Vagina (tissue), 2 donors: ENCODE data around the gene C1R. TPM values are rescaled to one million over a fixed set of nuclear protein-coding genes. Genes with fewer than 3 reads are reported as not detected.
"Not testable (repeated sequence)": the region's sequence is repeated elsewhere in the genome, so short reads cannot be mapped to it uniquely, and the experiment has no call there.

ENCODE experiments used
- DNase-seq, 2 donors: peaks; one replicate each; pipeline ENCODE4 v3.0.0-alpha.2; 2017; ENCODE audit errors: extremely low spot score in 2 of 2
- H3K27ac ChIP-seq: fragments of 200-600 bp; sonication (generic); one replicate; pipeline ENCODE4 v1.5.1; 2019
- H3K27me3 ChIP-seq: fragments of 200-600 bp; sonication (generic); one replicate; pipeline ENCODE4 v1.5.1; 2019
- H3K36me3 ChIP-seq, 2 donors: fragments of 200-600 bp; sonication (generic); one replicate each; pipeline ENCODE4 v1.5.1; 2017 to 2019
- H3K4me1 ChIP-seq: fragments of 200-600 bp; sonication (generic); one replicate; pipeline ENCODE4 v1.5.1; 2019
- H3K4me3 ChIP-seq, 2 donors: fragments of 200-600 bp; sonication (generic); 1 replicate in 1 of 2; 2 replicates in 1 of 2; pipeline ENCODE4 v1.5.1; 2016 to 2019
- H3K9me3 ChIP-seq: fragments of 200-600 bp; sonication (generic); one replicate; pipeline ENCODE4 v1.5.1; 2019
- POLR2A ChIP-seq, 2 donors: fragments of 450-650 bp; IDR thresholded peaks; one replicate each; pipeline ENCODE4 v1.6.1; 2017; ENCODE audit warnings: antibody characterized with exemption in 2 of 2, mild to moderate bottlenecking in 2 of 2, moderate library complexity in 2 of 2
- POLR2AphosphoS5 ChIP-seq, 2 donors: sonication (generic); formaldehyde crosslinking; IDR thresholded peaks; one replicate each; pipeline ENCODE4 v1.9.0; 2017; ENCODE audit warnings: antibody characterized with exemption in 2 of 2, mild to moderate bottlenecking in 2 of 2, low read depth in 1 of 2; ENCODE audit not compliant: insufficient read depth in 1 of 2
- intact Hi-C: fragments of 100-400 bp; cut with DNase I; formaldehyde crosslinking; loops from one replicate; pipeline ENCODE4 v1.15.1; 2023
- total RNA-seq: library from RNA; depleted of rRNA; stranded (reverse); fragments of >200 nt; gene quantifications from one replicate; pipeline ENCODE4 v1.2.3, GENCODE V29; 2016
- TF ChIP-seq, protein P1 (sequence below), 3 experiments: fragments of 450-650 bp in 2 of 3; fragments of 200-600 bp in 1 of 3; sonication (generic) in 1 of 3; IDR thresholded peaks; one replicate each; pipeline ENCODE4 v1.5.1; 2017 to 2019; ENCODE audit warnings: antibody characterized with exemption in 3 of 3, mild to moderate bottlenecking in 2 of 3, moderate library complexity in 2 of 3

Gene C1R
- total RNA-seq, 1 donor from 2014 or later = 830 TPM

GRCh38 chr12:7108796-7109571, 16.7 kb upstream of the C1R start, which contains the start of gene C1RL:
Gene C1RL (minus strand): TSS chr12:7109214. CDS start chr12:7109180, 34 bp downstream.
- TF ChIP-seq, protein P1, sequence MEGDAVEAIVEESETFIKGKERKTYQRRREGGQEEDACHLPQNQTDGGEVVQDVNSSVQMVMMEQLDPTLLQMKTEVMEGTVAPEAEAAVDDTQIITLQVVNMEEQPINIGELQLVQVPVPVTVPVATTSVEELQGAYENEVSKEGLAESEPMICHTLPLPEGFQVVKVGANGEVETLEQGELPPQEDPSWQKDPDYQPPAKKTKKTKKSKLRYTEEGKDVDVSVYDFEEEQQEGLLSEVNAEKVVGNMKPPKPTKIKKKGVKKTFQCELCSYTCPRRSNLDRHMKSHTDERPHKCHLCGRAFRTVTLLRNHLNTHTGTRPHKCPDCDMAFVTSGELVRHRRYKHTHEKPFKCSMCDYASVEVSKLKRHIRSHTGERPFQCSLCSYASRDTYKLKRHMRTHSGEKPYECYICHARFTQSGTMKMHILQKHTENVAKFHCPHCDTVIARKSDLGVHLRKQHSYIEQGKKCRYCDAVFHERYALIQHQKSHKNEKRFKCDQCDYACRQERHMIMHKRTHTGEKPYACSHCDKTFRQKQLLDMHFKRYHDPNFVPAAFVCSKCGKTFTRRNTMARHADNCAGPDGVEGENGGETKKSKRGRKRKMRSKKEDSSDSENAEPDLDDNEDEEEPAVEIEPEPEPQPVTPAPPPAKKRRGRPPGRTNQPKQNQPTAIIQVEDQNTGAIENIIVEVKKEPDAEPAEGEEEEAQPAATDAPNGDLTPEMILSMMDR (IDR thresholded peaks at IDR 0.05) = peak; percentile 95 to 99 (median 96)
- peak in 1 of 2 donors; percentile 67 for TF ChIP-seq POLR2A (IDR thresholded peaks at IDR 0.05)
- peak; percentile 83 to 84 for TF ChIP-seq POLR2AphosphoS5 (IDR thresholded peaks at IDR 0.05; ENCODE audit: insufficient read depth in 1 of 2, low read depth in 1 of 2)
- H3K4me1 ChIP-seq = peaks cover 36% of the 10 kb centered on the region
- intact Hi-C loops = loop anchor here (2.0 kb wide), 1 partner anchor 48 kb away; the partner anchor contains the start of gene C1S
- no peaks in the 10 kb centered on the region for H3K9me3 ChIP-seq
- DNase-seq = peak in 1 of 2 donors; percentile 97
- H3K4me3 ChIP-seq = peak within 1 kb of the TSS; percentile 50 to 62
- H3K27ac ChIP-seq = peak within 1 kb of the TSS; percentile 96
- no peaks in the 10 kb centered on the region for H3K27me3 ChIP-seq
- H3K36me3 ChIP-seq = peaks cover 0 to 10% of the 10 kb centered on the region in 2 donors

DNA sequence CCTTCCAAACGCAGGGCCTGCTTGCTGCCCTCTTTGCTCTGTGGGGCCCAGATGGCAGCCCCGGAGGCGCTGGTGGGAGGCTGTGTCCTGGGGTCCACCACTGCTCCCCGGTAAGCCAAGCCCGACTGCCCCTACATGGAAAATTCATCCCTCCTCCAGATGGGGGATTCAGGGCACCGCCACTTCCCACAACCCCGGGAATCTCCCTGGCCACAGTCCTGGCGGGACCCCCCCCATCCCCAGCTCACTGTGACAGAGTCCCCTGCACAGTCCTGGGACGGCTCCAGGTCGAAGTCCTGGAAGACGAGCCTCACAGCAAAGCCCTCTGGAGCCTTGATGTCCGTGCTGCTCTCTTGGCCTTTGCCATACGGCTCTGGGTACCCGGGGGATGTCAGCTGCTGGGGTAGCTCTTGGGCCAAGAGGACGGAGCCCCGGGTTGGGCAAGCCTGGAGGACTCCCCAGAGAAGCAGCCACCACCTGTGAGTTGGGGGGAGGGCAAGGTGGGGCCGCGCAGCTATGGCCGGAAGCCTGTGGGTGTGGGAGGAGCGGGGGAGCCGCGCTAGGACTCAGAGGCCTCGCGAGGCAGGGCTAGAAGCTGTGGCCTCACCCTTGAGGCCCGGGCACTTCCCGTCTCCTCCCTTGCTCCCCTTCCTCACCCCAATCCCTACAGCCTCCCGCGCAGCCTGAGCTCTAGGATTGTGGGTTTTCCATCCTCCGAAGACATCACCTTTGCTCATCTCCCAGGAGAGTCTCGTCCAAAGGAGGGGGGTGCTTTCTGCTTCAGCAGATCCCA, 16.0 kb upstream of the C1R start:
- TF ChIP-seq POLR2A (IDR thresholded peaks at IDR 0.05) (peak in 1 of 2 donors; percentile 39), POLR2AphosphoS5 (IDR thresholded peaks at IDR 0.05; ENCODE audit: insufficient read depth in 1 of 2, low read depth in 1 of 2) (peak; percentile 17 to 67)
- TF ChIP-seq, protein P1 (IDR thresholded peaks at IDR 0.05) = peak in 1 of 3 experiments; percentile 19
- H3K36me3 ChIP-seq = peaks cover 0 to 10% of the 10 kb centered on the region in 2 donors
- intact Hi-C loops = loop anchor here (2.0 kb wide), 1 partner anchor 47 kb away; the partner anchor contains the start of gene C1S
- peak overlapping the region; percentile 96 for H3K27ac ChIP-seq
- DNase-seq = no peak
- H3K4me1 ChIP-seq = peaks cover 30% of the 10 kb centered on the region
- no peaks in the 10 kb centered on the region for H3K27me3 ChIP-seq
- no peaks in the 10 kb centered on the region for H3K9me3 ChIP-seq
- peak overlapping the region; percentile 50 to 62 for H3K4me3 ChIP-seq

DNA sequence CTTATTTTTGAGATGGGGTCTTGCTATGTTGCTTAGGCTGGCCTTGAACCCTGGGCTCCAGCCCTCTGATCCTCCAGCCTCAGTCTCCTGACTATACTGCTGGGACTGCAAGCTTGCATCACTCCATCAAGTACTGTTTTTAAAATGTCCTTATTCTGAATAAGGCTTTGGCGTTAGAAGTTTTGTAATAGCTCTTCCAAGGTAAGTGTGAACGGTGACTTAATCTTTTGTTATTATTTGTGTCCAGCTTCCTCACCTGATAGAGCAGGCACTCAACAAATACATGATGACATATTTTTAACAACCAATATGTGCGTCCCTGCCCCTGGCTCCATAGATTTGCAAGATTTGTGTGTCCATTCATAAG, 15.4 kb upstream of the C1R start:
- H3K27ac ChIP-seq = peak overlapping the region; percentile 96
- peak in 1 of 2 donors; percentile 23 for TF ChIP-seq POLR2AphosphoS5 (IDR thresholded peaks at IDR 0.05; ENCODE audit: insufficient read depth in 1 of 2, low read depth in 1 of 2)
- TF ChIP-seq, protein P1 (IDR thresholded peaks at IDR 0.05) = no peak
- H3K9me3 ChIP-seq = no peaks in the 10 kb centered on the region
- peaks cover 26% of the 10 kb centered on the region for H3K4me1 ChIP-seq
- H3K27me3 ChIP-seq = no peaks in the 10 kb centered on the region
- H3K36me3 ChIP-seq = peaks cover 0 to 10% of the 10 kb centered on the region in 2 donors
- DNase-seq = no peak
- peak overlapping the region; percentile 50 to 62 for H3K4me3 ChIP-seq
- intact Hi-C loops = loop anchor here (2.0 kb wide), 1 partner anchor 47 kb away; the partner anchor contains the start of gene C1S

- DNase-seq, H3K9me3 ChIP-seq, intact Hi-C loops: not testable (repeated sequence)
Measured at GRCh38 chr12:7107181-7107580, 14.9 kb upstream of the C1R start.

GRCh38 chr12:7106082-7106481, 13.8 kb upstream of the C1R start:
- Histone ChIP-seq H3K36me3 (peaks cover 0 to 15% of the 10 kb centered on the region in 2 donors), H3K27me3 (no peaks in the 10 kb centered on the region), H3K9me3 (no peaks in the 10 kb centered on the region), H3K27ac (no peak overlapping the region), H3K4me3 (no peak overlapping the region), H3K4me1 (peaks cover 26% of the 10 kb centered on the region)
- intact Hi-C loops = no loop called here
- TF ChIP-seq POLR2A (IDR thresholded peaks at IDR 0.05) (no peak), POLR2AphosphoS5 (IDR thresholded peaks at IDR 0.05; ENCODE audit: insufficient read depth in 1 of 2, low read depth in 1 of 2) (no peak)
- TF ChIP-seq, protein P1 (IDR thresholded peaks at IDR 0.05) = no peak
- DNase-seq = no peak

More at GRCh38 chr12:7107181-7107580, 14.9 kb upstream of the C1R start:
- H3K4me3 ChIP-seq, H3K27me3 ChIP-seq: not testable (repeated sequence)
- H3K4me1 ChIP-seq = peaks cover 26% of the 10 kb centered on the region
- H3K36me3 ChIP-seq = peaks cover 0 to 10% of the 10 kb centered on the region in 2 donors
- H3K27ac ChIP-seq = peak overlapping the region; percentile 96
